GM10266 (cell line): ENCODE data around the gene SLC14A1.

Experiments used
- DNase-seq: peaks from one replicate; pipeline ENCODE4 v3.0.0; 2012; ENCODE audit errors: extremely low spot score
- TF ChIP-seq, protein P1 (sequence below): IDR thresholded peaks from 2 replicates; pipeline ENCODE4 v1.5.1; 2012; ENCODE audit warnings: mild to moderate bottlenecking, low read depth; ENCODE audit not compliant: control insufficient read depth, insufficient read depth; ENCODE audit errors: missing control alignments

Gene SLC14A1

DNA sequence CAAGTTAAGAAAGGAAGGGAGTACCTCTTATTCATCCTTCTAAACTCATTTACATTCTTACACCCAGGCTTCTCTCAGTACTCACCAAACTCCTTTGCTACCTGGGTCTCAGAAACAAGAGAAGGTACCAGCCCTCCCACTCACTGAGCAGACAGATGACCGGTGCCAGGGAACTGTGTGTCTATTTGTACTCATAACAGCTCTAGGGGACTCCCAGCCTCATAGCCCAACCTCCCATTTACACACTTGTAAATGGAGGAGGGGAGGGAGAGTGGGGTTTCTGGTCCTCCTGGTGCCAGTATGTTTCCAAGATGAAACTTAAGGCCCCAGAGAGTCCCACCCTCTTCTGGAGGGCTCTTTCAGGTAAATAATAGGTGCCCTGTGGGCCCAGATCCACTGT lies 58.7 kb downstream of the SLC14A1 start:
- TF ChIP-seq, protein P1, sequence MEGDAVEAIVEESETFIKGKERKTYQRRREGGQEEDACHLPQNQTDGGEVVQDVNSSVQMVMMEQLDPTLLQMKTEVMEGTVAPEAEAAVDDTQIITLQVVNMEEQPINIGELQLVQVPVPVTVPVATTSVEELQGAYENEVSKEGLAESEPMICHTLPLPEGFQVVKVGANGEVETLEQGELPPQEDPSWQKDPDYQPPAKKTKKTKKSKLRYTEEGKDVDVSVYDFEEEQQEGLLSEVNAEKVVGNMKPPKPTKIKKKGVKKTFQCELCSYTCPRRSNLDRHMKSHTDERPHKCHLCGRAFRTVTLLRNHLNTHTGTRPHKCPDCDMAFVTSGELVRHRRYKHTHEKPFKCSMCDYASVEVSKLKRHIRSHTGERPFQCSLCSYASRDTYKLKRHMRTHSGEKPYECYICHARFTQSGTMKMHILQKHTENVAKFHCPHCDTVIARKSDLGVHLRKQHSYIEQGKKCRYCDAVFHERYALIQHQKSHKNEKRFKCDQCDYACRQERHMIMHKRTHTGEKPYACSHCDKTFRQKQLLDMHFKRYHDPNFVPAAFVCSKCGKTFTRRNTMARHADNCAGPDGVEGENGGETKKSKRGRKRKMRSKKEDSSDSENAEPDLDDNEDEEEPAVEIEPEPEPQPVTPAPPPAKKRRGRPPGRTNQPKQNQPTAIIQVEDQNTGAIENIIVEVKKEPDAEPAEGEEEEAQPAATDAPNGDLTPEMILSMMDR: no peak
- no peak for DNase-seq

DNA sequence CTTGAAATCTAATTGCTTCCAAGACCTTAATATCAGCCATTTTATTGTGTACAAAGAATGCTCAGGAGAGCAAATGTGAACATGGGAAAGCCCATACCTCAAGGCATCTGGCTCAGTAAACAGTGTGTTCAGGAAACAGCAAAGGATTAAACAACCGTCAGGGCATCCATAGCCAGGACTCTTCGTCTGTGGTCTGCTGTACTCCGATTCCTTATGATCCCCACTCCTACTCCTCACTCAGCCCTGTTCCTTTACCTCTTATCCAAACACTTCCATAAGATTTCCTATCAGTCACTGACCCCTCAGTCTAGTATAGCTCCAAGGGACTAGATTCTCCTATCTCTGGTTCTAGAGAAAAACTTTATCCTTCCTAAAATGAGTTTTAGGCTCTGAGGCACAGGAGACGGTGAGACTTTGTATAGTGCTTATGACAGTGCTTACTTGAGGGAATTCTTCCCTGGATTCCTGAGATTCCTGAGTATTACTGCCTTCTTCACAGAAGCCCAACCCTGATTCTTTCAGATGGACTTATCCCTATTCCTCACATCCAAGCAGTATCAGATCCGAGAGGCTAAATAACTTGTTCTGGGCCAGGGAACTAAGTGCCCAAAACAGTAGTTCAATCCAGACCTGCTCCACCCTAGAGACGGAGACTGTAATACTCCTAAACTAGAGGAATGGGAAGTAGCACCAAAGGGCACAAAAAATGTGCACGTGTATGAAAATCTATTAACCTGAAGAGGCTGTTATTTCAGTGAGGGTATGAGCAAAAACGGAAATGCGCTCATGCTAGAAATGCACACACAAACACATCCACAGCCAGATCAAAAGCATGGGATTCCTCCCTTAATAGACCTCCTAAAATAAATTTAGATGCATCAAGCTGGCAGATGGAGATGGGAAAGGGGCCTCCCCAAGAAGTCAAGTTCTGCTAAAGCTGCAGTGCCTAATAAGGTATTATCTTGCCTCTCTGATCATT lies 59.4 kb downstream of the SLC14A1 start:
- TF ChIP-seq, protein P1: no peak
- no peak for DNase-seq

DNA sequence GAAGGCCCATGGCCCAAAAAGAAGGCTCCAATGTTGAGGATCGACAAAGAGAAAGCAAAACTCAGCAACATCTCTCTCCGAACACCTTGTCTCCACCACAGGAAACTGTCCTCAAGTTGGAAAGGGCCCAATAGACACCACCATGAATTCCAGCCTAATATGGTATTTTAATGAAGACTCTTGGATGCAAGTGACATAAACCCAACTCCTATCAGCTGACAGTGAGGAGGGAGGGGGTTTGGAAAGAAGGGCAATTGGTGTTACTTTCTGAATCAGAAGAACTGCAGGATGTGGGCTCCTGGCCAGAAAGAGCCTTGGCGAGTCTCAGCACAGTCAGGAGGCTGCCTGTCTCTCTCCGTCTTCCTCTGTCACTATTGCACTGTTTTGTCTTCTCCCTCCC lies 61.2 kb downstream of the SLC14A1 start:
- TF ChIP-seq, protein P1: no peak
- no peak for DNase-seq

DNA sequence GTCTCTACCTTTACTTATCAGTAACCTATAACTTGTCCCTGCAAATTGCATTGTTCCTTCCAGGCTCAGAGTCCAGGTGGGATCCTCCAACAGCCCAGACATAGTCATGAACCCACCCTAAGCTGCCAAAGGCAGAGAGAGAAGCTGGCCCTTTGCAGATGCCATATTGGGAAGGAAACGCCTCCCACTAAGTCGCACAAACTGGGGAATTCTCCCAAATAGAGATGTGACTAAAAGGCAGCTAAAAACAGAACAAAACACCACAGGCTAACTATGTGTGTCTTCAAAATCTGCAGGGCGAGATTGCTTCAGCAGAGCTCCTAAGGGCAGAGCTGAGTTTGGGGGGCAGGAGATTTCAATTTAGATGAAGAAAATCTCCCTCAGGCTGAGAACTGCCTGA lies 63.0 kb downstream of the SLC14A1 start:
- no peak for DNase-seq
- TF ChIP-seq, protein P1: no peak

DNA sequence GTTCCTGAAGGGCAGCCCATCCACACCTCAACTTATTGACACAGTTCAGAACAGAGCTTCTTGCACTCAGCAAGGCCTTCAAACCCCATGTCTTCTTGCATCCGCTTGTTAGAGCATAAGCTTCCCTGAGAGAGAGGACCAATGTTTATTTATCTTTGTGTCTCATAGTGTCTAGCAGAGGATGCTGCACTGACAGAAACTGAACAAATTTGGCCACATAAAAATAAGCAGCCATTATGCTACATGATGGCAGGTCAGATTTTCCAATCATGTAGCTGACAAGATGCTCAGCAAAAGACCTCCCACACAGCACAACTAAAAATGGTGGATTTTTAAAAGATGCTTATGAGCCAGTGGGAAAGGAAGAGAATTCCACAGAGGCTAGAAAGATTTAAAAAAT lies 63.4 kb downstream of the SLC14A1 start:
- TF ChIP-seq, protein P1: no peak
- no peak for DNase-seq

DNA sequence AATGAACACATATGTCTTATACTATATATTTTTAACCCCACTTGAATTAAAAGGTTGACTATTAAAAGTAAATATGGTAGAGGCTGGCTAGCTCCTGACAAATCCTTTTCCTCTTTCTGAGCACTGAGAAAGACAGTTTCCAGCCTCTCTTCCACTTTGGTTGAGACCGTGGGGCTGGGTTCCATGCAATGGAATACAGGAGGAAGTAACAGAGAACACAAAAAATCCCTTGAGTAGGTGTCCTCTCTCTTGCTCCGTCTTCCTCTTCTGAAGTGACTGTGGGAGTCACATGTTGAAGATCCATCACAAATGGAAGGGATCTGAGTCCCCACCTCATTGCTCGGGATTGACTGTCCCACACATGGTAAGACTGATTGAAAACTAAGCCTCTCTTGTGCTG lies 64.9 kb downstream of the SLC14A1 start:
- DNase-seq: no peak
- TF ChIP-seq, protein P1: no peak
